ENCODE results near the gene RAB40B.
"Not testable (repeated sequence)": the region's sequence is repeated elsewhere in the genome, so short reads cannot be mapped to it uniquely, and the experiment has no call there.

The RAB40B gene

DNA sequence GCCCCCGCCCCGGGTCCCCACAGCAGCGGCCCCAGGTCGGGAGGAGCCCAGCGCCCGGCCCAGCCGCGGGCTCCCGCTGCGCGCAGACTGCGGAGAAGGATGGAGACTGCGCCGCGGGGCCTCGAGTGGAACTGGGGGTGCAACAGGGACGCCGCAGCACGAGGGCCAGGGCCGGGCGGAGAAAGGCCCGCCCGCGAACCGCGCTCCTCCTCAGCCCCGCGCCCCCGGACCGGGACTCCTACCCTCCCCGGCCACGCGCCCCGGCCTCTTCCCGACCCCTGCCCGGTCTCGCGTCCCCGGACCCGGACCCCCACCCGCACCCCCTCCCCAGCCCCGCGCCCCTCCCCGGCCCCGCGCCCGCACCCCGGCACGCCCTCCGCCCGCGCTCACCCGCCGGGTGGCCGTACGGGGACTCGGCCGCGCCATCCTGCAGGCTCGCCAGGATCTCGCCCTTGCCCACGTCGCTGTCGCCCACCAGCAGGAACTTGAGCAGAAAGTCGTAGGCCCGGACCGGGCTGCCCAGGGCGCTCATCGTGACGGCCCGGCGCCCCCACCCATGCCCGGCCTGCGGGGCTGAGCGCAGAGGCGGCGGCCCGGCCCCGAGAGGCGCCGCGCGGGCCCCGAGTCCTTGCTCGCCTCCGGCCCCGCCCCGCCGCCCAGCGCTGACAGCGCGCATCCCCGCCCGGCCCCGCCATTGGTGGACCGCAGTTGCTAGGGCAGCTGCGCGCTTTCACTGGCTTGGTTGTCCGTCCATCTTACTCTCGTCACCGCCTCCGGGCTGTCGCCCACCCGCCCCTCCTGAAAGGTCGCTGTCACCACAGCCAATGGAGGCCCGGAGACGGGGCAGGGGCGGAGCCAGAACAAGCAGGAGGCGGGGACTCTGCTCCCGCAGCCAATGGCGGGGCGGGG is at the start of gene RAB40B:
Gene RAB40B (minus strand): TSS at position 634 of the 909 bp plus-strand sequence. CDS start 102 bp downstream, at position 532.
- peak; percentile 98 for DNase-seq

DNA sequence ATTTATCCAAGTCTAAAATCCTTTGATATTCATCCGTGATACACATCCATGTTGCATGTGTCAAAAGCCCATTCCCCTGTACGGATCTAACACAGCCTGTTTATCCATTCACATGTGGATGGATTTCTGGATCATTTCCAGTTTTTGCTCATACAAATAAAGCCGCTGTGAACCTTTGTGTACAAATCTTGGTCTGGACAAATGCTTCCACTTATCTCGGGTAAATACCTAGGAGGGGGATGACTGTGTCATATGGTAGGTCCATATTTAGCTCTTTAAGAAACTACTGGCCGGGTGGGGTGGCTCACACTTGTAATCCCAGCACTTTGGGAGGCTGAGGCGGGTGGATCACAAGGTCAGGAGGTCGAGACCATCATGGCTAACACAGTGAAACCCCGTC is 47.0 kb upstream of the RAB40B start:
- DNase-seq: no peak

DNA sequence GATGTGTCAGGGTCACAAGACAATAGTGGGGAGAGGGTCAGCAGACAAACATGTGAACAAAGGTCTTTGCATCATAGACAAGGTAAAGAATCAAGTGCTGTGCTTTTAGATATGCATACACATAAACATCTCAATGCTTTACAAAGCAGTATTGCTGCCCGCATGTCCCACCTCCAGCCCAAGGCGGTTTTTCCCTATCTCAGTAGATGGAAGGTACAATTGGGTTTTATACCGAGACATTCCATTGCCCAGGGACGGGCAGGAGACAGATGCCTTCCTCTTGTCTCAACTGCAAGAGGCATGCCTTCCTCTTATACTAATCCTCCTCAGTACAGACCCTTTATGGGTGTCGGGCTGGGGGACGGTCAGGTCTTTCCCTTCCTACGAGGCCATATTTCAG is 46.2 kb upstream of the RAB40B start:
- not testable (repeated sequence) for DNase-seq

DNA sequence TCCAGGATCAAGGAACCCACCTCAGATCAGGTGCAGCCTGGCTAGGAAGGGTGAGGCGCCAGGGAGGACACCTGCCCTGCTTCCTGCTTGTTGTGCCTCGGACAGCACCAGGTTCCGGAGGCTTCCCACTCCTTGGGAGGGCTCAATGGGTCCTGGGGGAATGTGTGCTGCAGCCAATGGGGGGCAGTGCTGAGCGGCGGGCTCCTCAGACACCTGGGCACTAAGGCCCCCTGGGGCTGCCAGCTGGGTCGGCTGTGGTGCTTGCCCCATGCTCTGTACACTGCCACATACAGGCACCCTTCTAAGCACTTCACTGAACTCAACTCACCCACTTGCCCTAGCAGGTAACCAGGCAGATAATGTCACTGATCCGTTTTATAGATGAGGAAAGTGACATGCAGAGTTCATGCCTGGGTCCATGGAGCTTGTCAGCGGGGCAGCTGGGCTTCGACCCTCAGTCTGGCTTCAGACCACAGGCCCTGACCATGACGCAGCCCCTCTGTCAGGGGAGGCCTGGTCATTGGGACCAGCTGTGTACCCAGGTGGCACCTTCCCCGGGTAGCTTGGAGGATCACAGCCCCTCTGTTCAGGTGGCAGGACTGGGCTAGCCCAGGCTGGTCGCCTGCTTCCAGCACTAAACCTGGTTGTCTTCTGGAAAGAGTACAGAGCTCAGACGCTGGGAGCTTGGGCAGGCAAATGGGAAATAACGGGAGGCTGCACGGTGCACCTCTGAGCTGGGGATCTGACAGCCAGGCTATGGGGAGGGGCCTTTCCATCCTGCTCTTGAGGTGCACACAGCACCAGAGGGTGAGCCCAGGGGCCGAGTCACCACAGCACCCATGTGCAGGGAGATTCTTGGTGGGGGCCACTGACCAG is 45.1 kb upstream of the RAB40B start:
- no peak for DNase-seq

- no peak for DNase-seq
Measured at GRCh38 chr17:82740906-82741759, 42.6 kb upstream of the RAB40B start.

- DNase-seq: no peak
Measured at GRCh38 chr17:82737967-82738877, 39.7 kb upstream of the RAB40B start.

DNA sequence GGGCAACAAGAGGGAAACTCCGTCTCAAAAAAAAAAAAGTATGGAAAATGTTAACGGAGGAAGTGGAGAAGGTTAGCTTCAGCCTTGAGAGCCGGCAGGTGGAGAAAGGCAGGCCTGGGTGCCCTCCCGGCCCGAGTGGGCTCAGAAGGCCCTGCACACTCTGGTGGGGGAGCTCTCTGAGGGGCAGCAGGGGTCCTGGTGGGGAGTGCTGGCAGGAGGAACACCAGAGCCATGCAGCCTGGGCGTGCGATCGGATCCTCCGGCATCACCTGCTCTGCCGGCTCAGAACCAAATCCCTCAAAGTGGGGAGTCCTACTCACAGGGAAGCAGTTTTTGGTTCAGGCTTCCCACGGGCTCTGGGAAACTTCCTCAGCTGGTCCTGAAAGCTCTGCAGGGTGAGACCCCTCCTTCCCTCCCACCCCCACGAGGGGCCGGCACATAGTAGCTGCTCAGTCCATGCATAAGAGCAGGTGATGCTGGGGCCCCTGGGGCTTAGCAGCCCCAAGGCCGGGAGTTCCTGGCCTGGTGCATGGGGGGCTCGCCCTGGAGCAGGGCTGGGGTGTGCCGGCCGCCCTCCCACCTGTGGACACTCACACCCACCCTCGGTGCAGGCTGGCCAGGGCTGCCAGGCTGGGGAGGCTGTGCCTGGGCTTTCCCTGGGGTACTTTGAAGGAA is 38.1 kb upstream of the RAB40B start:
- DNase-seq: no peak

DNA sequence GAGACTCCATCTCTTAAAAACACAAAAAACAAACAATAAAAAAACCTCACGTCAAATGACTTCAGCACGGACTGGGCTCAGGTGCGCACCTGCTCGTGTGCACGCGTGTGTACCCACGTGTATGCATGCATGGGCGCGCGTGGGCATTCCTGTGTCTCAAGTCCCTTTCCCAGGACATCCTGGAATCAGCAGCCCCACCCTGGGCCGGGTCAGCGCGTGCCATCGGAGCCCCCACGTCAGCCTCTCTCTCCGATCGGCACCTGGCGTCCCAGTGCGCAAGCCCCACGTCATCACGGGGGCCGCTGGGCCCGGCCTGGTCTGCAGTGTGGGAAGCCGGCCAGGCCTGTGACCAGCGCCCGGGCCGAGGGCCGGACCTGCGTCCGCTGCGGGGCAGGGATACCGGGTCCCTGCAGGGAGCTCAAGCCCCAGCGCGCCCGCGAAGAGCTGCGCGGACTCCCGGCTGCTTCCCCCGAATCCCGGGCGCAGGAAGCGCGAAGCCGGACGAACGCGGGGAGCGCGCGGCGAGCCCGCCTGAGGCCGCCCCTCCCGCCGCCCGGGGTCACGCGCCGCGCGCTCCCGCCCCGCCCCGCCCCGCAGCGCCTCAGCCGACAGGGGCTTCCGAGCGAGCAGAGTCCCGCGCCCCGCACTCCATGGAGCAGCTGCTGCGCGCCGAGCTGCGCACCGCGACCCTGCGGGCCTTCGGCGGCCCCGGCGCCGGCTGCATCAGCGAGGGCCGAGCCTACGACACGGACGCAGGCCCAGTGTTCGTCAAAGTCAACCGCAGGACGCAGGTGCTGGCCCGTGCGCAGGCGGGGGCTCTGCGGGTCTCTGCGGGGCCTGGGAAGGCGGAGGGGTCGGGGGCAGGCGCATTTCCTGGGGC is 36.7 kb upstream of the RAB40B start, which contains the start of gene FN3K:
Gene FN3K (plus strand): TSS at position 629 of the 880 bp plus-strand sequence. CDS start 22 bp downstream, at position 651.
- DNase-seq: peak; percentile 40

- no peak for DNase-seq
Measured at GRCh38 chr17:82732118-82732743, 33.7 kb upstream of the RAB40B start.

- no peak for DNase-seq
Measured at GRCh38 chr17:82729479-82730260, 31.2 kb upstream of the RAB40B start.

GRCh38 chr17:82726427-82726826 is 27.9 kb upstream of the RAB40B start:
- no peak for DNase-seq

DNA sequence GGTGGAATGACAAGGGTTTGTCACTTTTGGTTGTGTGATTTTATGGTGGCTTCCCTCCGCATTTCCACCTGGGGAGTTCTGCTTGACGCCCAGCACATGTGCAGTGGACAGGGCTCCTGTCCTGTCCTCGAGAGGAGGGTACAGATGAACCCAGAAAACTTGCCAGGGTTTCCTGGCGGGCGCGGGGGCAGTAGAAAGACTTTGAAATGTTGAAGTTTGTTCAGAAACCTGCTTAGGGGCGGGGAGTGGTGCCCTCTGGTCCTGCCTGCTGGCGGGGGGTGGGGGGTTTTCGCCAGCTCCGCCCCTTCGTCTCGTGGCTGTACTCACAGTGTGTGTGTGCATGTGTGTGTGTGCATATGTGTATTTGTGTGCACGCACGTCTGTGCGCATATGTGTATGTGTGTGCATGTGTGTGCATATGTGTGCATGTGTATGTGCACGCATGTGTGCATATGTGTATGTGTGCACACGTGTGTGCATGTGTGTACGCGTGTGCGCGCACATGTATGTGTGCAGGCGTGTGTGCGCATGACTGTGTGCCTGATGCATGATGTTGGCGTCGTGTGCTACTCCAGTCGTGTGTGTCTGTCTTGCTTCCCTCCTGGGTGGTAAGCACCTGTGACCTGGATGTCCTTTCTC is 24.8 kb upstream of the RAB40B start:
- no peak for DNase-seq

DNA sequence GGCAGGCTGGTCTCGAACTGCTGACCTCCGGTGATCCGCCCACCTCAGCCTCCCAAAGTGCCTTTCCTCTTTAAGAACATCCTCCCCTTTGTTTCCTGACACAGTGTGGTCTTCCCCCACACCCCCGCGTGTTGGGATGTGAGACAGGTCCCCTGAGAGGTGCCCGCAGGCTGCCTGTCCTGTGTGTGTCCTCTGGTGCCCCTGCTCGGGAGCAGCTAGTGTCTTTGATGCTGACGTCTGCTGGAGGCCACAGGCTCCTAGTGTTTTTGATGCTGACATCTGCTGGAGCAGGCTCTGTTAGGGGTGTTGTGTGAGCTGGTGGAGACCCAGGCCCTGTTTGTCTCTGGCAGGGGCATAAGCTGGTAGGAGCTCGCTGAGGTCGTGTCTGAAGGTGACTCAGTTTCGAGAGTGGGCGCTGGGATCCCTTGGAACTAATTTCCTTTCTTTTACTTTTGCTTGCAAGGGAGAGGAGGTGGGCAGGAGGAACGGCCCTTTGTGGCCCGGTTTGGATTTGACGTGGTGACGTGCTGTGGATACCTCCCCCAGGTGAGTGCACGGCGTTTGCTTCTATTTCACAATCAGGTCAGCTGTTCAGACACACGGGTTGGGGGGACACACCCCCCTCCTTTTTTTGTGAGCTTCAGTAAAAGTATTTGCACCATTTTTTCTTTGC is 24.0 kb upstream of the RAB40B start:
- no peak for DNase-seq

GRCh38 chr17:82720204-82720603 is 21.7 kb upstream of the RAB40B start:
- DNase-seq: no peak

DNA sequence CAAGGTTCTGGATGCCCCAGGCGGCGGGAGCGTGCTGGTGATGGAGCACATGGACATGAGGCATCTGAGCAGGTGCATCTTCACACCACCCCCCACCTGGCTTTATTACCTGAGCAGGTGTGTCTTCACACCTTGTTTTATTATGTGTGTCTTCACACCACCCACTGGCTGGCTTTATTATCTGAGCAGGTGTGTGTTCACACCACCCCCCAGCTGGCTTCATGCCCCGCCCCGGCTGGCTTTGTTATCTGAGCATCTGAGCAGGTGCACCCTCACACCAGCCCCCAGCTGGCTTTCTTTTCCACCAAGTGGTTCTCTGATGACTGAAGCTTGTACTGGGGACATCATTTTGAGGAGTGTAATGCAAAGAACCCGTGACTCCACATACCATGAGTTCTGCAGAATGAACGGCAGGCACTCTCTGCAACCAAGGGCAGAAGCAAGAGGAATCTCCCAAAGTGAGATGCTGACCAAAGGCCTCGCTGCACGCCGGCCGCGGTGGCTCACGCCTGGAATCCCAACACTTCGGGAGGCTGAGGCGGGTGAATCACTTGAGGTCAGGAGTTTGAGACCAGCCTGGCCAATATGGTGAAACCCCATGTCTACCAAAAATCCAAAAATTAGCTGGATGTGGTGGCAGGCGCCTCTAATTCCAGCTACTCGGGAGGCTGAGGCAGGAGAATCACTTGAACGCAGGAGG is 20.6 kb upstream of the RAB40B start:
- no peak for DNase-seq

DNA sequence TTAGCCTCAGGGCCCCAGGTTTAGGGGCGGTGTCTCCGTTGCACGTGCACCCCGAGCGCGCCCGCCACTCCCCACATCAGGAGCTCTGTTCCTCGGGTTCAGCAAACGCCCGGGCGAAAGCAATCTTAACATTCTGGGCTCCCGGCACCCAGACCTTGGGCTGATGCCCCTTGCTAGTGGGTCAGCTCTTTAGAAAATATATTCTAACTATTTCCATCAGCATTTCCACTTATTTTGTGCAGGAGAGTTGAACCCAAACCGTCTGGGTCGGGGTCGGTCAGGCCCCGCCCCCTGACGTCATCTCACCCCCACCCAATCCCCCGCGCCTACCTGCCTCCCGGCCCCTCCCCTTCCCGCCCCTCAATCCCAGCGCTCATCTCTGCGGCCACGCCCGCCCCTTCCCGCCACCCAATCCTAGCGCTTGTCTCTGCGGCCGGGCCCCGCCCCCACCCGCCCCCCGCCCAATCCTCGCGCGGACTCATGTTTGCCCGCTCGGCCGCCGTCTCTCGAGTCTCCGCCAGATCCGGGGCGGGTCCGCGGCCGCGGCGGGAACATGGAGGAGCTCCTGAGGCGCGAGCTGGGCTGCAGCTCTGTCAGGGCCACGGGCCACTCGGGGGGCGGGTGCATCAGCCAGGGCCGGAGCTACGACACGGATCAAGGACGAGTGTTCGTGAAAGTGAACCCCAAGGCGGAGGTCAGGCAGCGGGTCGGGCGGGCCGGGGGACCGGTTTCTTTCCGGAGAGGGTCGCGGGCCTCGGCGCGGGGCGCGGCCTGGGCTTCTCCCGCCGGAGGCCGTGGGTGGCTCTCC is 17.9 kb upstream of the RAB40B start, which contains the start of gene FN3KRP:
Gene FN3KRP (plus strand): TSS at position 504 of the 808 bp plus-strand sequence. CDS start 50 bp downstream, at position 554.
- DNase-seq: peak; percentile 91
